ENCODE results near the gene SLC19A2. TPM values are rescaled to one million over a fixed set of nuclear protein-coding genes. Genes with fewer than 3 reads are reported as not detected.
A peak's percentile ranks its signal among the peaks of the same experiment; 100 is the strongest.

Gene SLC19A2
- total RNA-seq, 2 experiments from 2014 or later: 3.6 to 3.7 TPM

DNA sequence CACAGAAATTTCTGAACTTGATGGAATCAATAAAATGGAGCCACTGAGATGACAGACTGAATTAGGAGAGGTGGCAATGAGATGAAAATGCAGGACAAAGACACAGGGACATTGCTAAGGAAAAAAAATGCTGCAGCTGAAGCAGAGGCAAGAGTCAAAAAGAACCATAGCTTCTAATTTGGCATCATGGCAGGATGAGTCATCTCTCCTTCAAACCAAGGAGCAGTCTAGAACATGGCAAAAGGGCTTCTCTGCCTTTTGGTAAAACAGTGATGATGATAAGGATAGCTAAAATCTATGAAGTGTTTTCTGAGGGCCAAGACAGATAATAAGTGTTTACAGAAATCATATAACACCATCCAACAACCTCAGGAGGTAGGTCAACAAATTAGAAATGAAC lies 16.8 kb downstream of the SLC19A2 start:
- DNase-seq (no peak), ATAC-seq (ENCODE audit: poor library complexity) (no peak)
- ChIA-PET POLR2A (no interaction called here), CTCF (no interaction called here)
- Mint-ChIP-seq H3K27ac (no peak overlapping the region), H3K4me1 (ENCODE audit: low read depth) (no peaks in the 10 kb centered on the region), H3K4me3 (no peak overlapping the region), H3K9me3 (no peaks in the 10 kb centered on the region), H3K27me3 (no peaks in the 10 kb centered on the region), H3K36me3 (ENCODE audit: low read depth) (peaks cover 8% of the 10 kb centered on the region)
- Histone ChIP-seq H3K4me3 (ENCODE audit: low read length) (no peak overlapping the region), H3K9me3 (ENCODE audit: control insufficient read depth in 1 of 2, insufficient read depth in 1 of 2, low read length in 2 of 2) (no peaks in the 10 kb centered on the region), H3K27me3 (ENCODE audit: control insufficient read depth in 1 of 2, insufficient read depth in 2 of 2, low read length in 2 of 2) (no peaks in the 10 kb centered on the region), H3K36me3 (ENCODE audit: insufficient read depth, low read length) (no peaks in the 10 kb centered on the region), H3K4me1 (ENCODE audit: insufficient read depth, low read length) (no peaks in the 10 kb centered on the region), H3K27ac (ENCODE audit: low read depth in 1 of 2, low read length in 2 of 2) (no peak overlapping the region)
- intact Hi-C loops (cut with DNase I, micrococcal nuclease): loop anchor here (5.0 to 10.0 kb wide), 2 partner anchors 78 to 246 kb away; partner anchors contain the start of gene SELL (in 1 of the 2)
- TF ChIP-seq, protein P1, sequence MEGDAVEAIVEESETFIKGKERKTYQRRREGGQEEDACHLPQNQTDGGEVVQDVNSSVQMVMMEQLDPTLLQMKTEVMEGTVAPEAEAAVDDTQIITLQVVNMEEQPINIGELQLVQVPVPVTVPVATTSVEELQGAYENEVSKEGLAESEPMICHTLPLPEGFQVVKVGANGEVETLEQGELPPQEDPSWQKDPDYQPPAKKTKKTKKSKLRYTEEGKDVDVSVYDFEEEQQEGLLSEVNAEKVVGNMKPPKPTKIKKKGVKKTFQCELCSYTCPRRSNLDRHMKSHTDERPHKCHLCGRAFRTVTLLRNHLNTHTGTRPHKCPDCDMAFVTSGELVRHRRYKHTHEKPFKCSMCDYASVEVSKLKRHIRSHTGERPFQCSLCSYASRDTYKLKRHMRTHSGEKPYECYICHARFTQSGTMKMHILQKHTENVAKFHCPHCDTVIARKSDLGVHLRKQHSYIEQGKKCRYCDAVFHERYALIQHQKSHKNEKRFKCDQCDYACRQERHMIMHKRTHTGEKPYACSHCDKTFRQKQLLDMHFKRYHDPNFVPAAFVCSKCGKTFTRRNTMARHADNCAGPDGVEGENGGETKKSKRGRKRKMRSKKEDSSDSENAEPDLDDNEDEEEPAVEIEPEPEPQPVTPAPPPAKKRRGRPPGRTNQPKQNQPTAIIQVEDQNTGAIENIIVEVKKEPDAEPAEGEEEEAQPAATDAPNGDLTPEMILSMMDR (IDR thresholded peaks at IDR 0.05): no peak

DNA sequence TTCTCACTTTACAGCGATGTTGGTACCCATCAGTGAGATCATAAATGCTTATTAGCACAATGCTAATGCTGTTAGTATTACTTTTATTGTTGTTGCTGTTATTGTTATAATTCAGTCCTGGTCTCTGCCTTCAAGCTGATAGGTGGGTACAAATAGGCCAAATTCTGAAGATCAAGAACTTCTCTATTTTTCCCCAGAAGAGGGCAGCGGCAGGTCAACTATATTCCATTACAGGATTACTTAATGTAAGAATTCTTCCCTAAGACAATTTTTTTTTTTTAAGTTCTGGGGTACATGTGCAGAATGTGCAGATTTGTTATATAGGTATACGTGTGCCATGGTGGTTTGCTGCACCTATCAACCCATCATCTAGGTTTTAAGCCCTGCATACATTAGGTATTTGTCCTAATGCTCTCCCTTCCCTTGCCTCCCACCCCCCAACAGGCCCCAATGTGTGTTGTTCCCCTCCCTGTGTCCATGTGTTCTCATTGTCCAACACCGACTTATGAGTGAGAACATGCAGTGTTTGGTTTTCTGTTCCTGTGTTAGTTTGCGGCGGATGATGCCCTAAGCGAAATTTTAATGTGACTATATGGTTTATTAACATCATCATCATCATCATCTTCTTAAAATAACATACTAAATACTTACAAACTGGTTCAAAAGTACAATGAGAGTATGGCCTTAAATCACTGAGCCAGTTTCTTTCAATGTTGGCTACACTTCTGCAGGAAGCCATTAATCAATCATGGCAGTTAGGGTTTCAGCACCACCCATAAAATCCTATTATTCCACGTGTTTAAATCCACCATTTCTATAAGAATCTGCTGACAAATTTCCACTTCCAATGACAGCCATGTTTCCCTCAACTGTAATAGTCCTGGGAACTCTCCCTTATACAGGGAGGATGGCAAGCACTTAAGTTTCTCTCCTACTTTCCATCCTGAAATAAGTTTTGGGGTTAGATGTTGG lies 19.2 kb downstream of the SLC19A2 start:
- no peaks in the 10 kb centered on the region for H3K36me3 ChIP-seq (ENCODE audit: insufficient read depth, low read length)
- Mint-ChIP-seq H3K4me3 (no peak overlapping the region), H3K9me3 (no peaks in the 10 kb centered on the region), H3K4me1 (ENCODE audit: low read depth) (peaks cover 4% of the 10 kb centered on the region), H3K36me3 (ENCODE audit: low read depth) (peaks cover 8% of the 10 kb centered on the region), H3K27ac (no peak overlapping the region), H3K27me3 (no peaks in the 10 kb centered on the region)
- no peaks in the 10 kb centered on the region for H3K27me3 ChIP-seq (ENCODE audit: control insufficient read depth in 1 of 2, insufficient read depth in 2 of 2, low read length in 2 of 2)
- intact Hi-C loops (cut with DNase I, micrococcal nuclease): loop anchor here (1.0 to 10.0 kb wide), 4 partner anchors 80 to 343 kb away; partner anchors contain the start of gene SELL (in 1 of the 2)
- no peaks in the 10 kb centered on the region for H3K9me3 ChIP-seq (ENCODE audit: control insufficient read depth in 1 of 2, insufficient read depth in 1 of 2, low read length in 2 of 2)
- ATAC-seq (ENCODE audit: poor library complexity) (no peak), DNase-seq (peak in 5 of 14 experiments; percentile 10 to 53 (median 38))
- ChIA-PET CTCF (interaction anchor here (0.5 to 0.9 kb wide), 2 partner anchors 245 to 1540 kb away, joined by 3 read pairs; no protein-coding TSS in a partner anchor), POLR2A (no interaction called here)
- H3K4me1 ChIP-seq (ENCODE audit: insufficient read depth, low read length): no peaks in the 10 kb centered on the region
- H3K4me3 ChIP-seq (ENCODE audit: low read length): no peak overlapping the region
- TF ChIP-seq, protein P1 (IDR thresholded peaks at IDR 0.05): peak; percentile 62
- no peak overlapping the region for H3K27ac ChIP-seq (ENCODE audit: low read depth in 1 of 2, low read length in 2 of 2)

DNA sequence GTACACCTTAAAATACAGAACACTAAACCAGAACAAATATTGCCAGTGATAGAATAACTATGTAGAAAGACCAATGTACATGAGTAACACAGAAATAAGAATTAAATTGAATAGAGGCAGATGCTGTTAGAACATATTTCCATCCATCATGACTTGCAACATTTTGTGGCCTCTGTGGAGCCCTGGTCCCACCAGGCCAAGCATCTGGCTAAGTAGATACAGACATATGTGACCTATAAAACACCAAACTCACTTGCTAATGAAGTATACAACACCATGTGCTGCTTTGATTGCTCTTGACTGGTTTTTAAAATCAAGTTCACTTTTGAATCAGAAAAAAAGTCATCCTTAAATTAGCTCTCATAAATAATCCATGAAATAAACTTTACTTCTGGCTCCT lies 20.5 kb downstream of the SLC19A2 start:
- H3K27ac Mint-ChIP-seq: no peak overlapping the region
- Histone ChIP-seq H3K36me3 (ENCODE audit: insufficient read depth, low read length) (no peaks in the 10 kb centered on the region), H3K27ac (ENCODE audit: low read depth in 1 of 2, low read length in 2 of 2) (no peak overlapping the region), H3K4me3 (ENCODE audit: low read length) (no peak overlapping the region), H3K4me1 (ENCODE audit: insufficient read depth, low read length) (peaks cover 1% of the 10 kb centered on the region), H3K9me3 (ENCODE audit: control insufficient read depth in 1 of 2, insufficient read depth in 1 of 2, low read length in 2 of 2) (peaks cover 0 to 2% of the 10 kb centered on the region in 2 experiments), H3K27me3 (ENCODE audit: control insufficient read depth in 1 of 2, insufficient read depth in 2 of 2, low read length in 2 of 2) (no peaks in the 10 kb centered on the region)
- peaks cover 13% of the 10 kb centered on the region for H3K4me1 Mint-ChIP-seq (ENCODE audit: low read depth)
- no peak for DNase-seq
- TF ChIP-seq, protein P1 (IDR thresholded peaks at IDR 0.05): no peak
- intact Hi-C loops (cut with DNase I, micrococcal nuclease): loop anchor here (5.0 to 10.0 kb wide), 2 partner anchors 82 to 250 kb away; partner anchors contain the start of gene SELL (in 1 of the 2)
- no peaks in the 10 kb centered on the region for H3K9me3 Mint-ChIP-seq
- POLR2A ChIA-PET: no interaction called here
- H3K4me3 Mint-ChIP-seq: no peak overlapping the region
- H3K36me3 Mint-ChIP-seq (ENCODE audit: low read depth): peaks cover 8% of the 10 kb centered on the region
- H3K27me3 Mint-ChIP-seq: peaks cover 9% of the 10 kb centered on the region
- CTCF ChIA-PET: interaction anchor here (1.3 kb wide), 1 partner anchor 247 kb away, joined by 3 read pairs; no protein-coding TSS in a partner anchor
- no peak for ATAC-seq (ENCODE audit: poor library complexity)
